Measurements from ENCODE around the gene ADSS1.

ADSS1 gene

GRCh38 chr14:104744484-104744883 lies 20.5 kb downstream of the ADSS1 start:
- H3K4me3 ChIP-seq (ENCODE audit: low read depth, low read length), result no peak overlapping the region
- no peak for TF ChIP-seq CTCF (conservative IDR thresholded peaks at IDR 0.05; ENCODE audit: low read depth, low read length)
- DNase-seq (ENCODE audit: low read depth), result no peak

DNA sequence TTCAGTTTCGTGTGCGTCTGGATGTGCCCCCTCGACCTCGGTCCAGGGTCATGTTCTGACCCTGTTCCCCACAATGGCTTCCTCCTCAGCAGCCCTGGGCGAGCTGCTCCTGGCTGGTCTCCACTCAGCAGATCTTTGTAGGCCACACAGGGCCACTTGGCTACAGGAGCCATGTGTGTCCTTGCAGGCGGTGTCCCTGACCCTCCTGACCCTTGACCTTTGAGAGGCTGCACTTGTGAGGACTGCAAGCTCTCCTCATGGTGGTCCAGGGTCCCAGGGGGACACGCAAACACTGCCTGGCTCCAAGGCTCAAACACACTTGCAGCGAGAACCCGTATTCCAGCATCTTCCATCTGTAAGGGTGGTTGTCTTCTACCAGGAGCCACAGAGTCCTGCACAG lies 21.4 kb downstream of the ADSS1 start:
- no peak overlapping the region for H3K4me3 ChIP-seq (ENCODE audit: low read depth, low read length)
- TF ChIP-seq CTCF (conservative IDR thresholded peaks at IDR 0.05; ENCODE audit: low read depth, low read length), result no peak
- no peak for DNase-seq (ENCODE audit: low read depth)

- DNase-seq (ENCODE audit: low read depth), result no peak
- TF ChIP-seq CTCF (conservative IDR thresholded peaks at IDR 0.05; ENCODE audit: low read depth, low read length), result no peak
- H3K4me3 ChIP-seq (ENCODE audit: low read depth, low read length), result no peak overlapping the region
Observed at GRCh38 chr14:104746071-104746545, 22.1 kb downstream of the ADSS1 start.

- no peak for TF ChIP-seq CTCF (conservative IDR thresholded peaks at IDR 0.05; ENCODE audit: low read depth, low read length)
Observed at GRCh38 chr14:104746934-104747481, 23.0 kb downstream of the ADSS1 start.

DNA sequence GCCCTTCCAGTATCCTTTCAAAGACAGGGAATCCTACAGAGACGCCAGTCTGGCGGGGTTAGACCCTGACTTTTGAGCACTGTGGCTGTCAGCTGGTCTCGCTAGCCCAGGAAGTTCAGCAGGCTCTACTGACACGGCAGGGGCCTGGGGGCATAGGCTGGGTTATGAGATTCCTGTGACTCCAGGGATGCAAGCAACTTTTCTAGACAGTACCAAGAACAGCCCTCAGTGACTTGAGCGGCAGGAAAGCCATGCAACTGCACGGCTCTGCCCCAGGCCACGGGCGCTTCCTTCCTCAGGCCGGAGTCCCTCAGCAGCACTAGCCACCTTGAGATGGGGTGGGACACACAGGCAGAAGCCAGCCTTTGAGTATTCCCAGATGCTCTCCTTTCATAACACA lies 23.8 kb downstream of the ADSS1 start:
- DNase-seq (ENCODE audit: low read depth), result no peak
- no peak for TF ChIP-seq CTCF (conservative IDR thresholded peaks at IDR 0.05; ENCODE audit: low read depth, low read length)
- no peak overlapping the region for H3K4me3 ChIP-seq (ENCODE audit: low read depth, low read length)

More at GRCh38 chr14:104746934-104747481, 23.0 kb downstream of the ADSS1 start:
- DNase-seq (ENCODE audit: low read depth), result no peak
- no peak overlapping the region for H3K4me3 ChIP-seq (ENCODE audit: low read depth, low read length)

- peak; percentile 66 for DNase-seq (ENCODE audit: low read depth)
- TF ChIP-seq CTCF (conservative IDR thresholded peaks at IDR 0.05; ENCODE audit: low read depth, low read length), result no peak
- H3K4me3 ChIP-seq (ENCODE audit: low read depth, low read length), result no peak overlapping the region
Observed at GRCh38 chr14:104749111-104749649, 25.2 kb downstream of the ADSS1 start.
